Measurements from ENCODE around the gene GSDME. TPM values are rescaled to one million over a fixed set of nuclear protein-coding genes. Genes with fewer than 3 reads are reported as not detected.
"Not testable (repeated sequence)": the region's sequence is repeated elsewhere in the genome, so short reads cannot be mapped to it uniquely, and the experiment has no call there.

The GSDME gene
- 10 to 100 TPM; 12.4 to 40.1 (median 20.5) TPM for total RNA-seq

DNA sequence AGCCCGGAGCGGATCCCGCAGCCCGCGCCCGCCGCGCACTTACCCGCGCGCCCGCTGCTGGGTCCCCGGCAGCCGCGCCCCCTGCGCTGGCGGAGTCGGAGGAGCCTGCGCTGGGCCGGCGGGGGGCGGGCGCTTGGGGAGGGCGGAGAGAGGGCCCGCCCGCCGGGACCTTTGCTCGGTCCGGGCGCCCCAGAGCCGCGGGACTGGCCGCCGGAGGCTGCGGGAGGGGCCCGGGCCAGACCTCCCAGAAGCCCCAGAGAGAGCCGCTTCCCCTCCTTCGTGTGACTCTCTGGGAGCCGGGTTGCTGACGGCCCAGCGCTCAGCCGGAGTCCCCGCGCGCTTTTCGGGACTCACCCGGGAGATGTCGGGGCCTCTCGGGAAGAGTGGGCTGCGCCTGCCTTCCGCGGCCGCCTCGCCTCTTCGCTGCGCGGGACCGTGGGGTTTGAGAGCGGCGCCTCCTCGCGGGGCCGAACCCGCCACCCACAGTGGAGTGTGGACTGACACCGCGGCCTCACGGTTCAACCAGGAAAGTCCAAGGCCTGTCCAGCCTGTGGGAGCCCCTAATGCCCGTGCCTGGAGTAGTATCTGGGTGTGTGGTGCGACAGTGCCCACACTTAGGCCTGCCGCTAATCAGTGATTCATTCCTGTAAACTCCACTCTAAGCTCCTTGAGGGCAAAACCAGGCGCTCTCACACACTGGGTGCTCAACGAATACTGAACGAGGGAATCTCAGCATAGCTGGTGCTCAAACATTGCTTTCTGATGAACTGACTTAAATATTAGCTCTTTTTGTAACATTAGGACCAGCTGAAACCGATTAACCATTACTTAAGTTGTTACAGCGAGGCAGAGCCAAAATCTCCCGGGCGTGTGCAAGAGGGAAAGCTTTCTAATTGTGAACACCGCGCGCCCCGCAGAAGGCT lies at the start of gene GSDME:
Gene GSDME, minus strand, starts transcription at position 112 of the 923 bp plus-strand sequence. CDS start 7,690 bp downstream, outside the sequence.
- in situ Hi-C loops (cut with MboI; ENCODE audit: low pct_unique_long_range_greater_than_20kb in 2 of 9, low sequenced_read_pairs in 9 of 9, unreplicated experiment in 9 of 9), result no loop called here
- ATAC-seq (replicated peaks in 6 of 8), result peak; percentile 83 to 91 (median 86)
- H3K4me1 ChIP-seq (replicated peaks in 1 of 2), result peaks cover 12 to 15% of the 10 kb centered on the region in 2 donors
- peak within 1 kb of the TSS; percentile 48 to 62 (median 61) for H3K4me3 ChIP-seq
- H3K27ac ChIP-seq, result peak within 1 kb of the TSS; percentile 65 to 72
- WGBS, 10 experiments, result 2 to 100% (median 23%) methylated on average over 1 to 20 of the region's 81 CpGs; no CpG with 5 or more reads in 2 of the 10 experiments

- H3K4me3 ChIP-seq, result no peak overlapping the region
- peaks cover 0 to 13% of the 10 kb centered on the region in 2 donors for H3K4me1 ChIP-seq (replicated peaks in 1 of 2)
- WGBS, 10 experiments, result 42 to 92% (median 80%) methylated on average over 2 to 5 of the region's 5 CpGs
- ATAC-seq (replicated peaks in 6 of 8), result peak in 3 of 8 experiments; percentile 4 to 45 (median 5)
- in situ Hi-C loops (cut with MboI; ENCODE audit: low pct_unique_long_range_greater_than_20kb in 2 of 9, low sequenced_read_pairs in 9 of 9, unreplicated experiment in 9 of 9), result loop anchor here in 8 of 9 experiments (10.0 to 25.0 kb wide), 2 partner anchors 283 to 285 kb away; no protein-coding TSS in a partner anchor
- H3K27ac ChIP-seq, result no peak overlapping the region
Measured at GRCh38 chr7:24802300-24802699, 45.0 kb upstream of the GSDME start.

DNA sequence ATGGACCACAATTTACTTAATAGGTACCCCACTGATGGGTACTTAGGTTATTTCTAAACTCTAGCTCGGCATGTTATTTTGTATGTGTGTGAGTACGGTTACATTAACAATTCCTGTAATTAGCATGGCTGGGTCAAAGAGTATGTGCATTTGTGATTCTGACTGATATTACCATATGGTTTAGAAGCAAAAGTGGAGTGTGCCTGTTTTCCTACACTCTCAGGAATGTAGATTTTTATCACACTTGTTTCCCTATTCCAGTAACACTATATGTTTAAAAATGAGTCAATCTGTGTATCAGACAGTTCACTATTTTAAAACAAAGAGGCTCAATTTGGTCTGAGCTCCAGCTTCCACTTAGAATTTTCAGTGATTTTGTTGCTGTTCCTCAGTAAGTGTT lies 44.6 kb upstream of the GSDME start:
- Histone ChIP-seq H3K4me3 (no peak overlapping the region), H3K4me1 (replicated peaks in 1 of 2) (peaks cover 0 to 13% of the 10 kb centered on the region in 2 donors), H3K27ac (no peak overlapping the region)
- ATAC-seq (replicated peaks in 6 of 8), result peak in 3 of 8 experiments; percentile 91 to 96 (median 93)
- in situ Hi-C loops (cut with MboI; ENCODE audit: low pct_unique_long_range_greater_than_20kb in 2 of 9, low sequenced_read_pairs in 9 of 9, unreplicated experiment in 9 of 9), result loop anchor here in 8 of 9 experiments (10.0 to 25.0 kb wide), 2 partner anchors 283 to 285 kb away; no protein-coding TSS in a partner anchor
- 0 to 100% (median 85%) methylated on average over 1 to 2 of the region's 2 CpGs; no CpG with 5 or more reads in 4 of the 10 experiments for WGBS, 10 experiments

DNA sequence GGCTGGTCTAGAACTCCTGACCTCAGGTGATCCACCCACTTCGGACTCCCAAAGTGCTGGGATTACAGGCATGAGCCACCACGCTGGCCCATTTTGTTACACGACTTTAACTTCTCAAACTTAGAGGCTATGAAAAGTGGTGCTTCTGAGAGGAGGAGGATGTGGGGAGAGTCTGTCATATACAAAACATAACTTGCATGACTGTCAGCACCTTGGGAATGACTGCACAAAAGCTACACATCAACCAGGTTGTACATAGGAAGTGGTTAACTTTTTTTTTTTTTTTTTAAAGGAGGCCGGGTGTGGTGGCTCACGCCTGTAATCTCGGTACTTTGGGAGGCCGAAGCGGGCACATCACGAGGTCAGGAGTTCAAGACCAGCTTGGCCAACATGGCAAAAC lies 43.4 kb upstream of the GSDME start:
- 68 to 100% (median 100%) methylated on average over 1 to 7 of the region's 9 CpGs for WGBS, 10 experiments
- no peak overlapping the region for H3K4me3 ChIP-seq
- in situ Hi-C loops (cut with MboI; ENCODE audit: low pct_unique_long_range_greater_than_20kb in 2 of 9, low sequenced_read_pairs in 9 of 9, unreplicated experiment in 9 of 9), result loop anchor here in 8 of 9 experiments (10.0 to 25.0 kb wide), 2 partner anchors 284 to 287 kb away; no protein-coding TSS in a partner anchor
- ATAC-seq (replicated peaks in 6 of 8), result no peak
- no peak overlapping the region for H3K27ac ChIP-seq
- peaks cover 0 to 13% of the 10 kb centered on the region in 2 donors for H3K4me1 ChIP-seq (replicated peaks in 1 of 2)

- H3K4me3 ChIP-seq, result no peak overlapping the region
- ATAC-seq (replicated peaks in 6 of 8), result no peak
- H3K4me1 ChIP-seq (replicated peaks in 1 of 2), result peaks cover 0 to 13% of the 10 kb centered on the region in 2 donors
- no peak overlapping the region for H3K27ac ChIP-seq
- WGBS, 10 experiments, result 87 to 100% (median 96%) methylated on average over 2 to 6 of the region's 6 CpGs; no CpG with 5 or more reads in 1 of the 10 experiments
- in situ Hi-C loops (cut with MboI; ENCODE audit: low pct_unique_long_range_greater_than_20kb in 2 of 9, low sequenced_read_pairs in 9 of 9, unreplicated experiment in 9 of 9), result loop anchor here in 8 of 9 experiments (10.0 to 25.0 kb wide), 2 partner anchors 285 to 287 kb away; no protein-coding TSS in a partner anchor
Measured at GRCh38 chr7:24800073-24800472, 42.8 kb upstream of the GSDME start.

DNA sequence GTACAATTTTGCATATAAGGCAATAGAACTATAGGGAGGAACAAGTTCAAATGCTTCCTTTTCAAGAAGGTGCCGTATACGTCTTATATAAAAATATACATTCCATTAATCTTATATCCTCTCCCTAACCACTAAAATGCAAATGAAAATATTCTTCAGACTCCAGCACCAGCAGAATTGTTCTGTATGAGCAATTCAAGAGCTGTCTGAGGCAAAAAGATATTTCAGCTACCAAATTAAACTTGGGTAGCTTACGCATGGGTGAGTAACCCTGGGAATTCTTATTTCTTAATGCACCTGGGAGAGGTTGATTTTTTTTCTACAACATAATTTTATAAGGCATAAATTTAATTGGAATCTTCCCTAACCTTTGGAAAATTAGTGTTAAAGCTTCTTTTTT lies 42.2 kb upstream of the GSDME start:
- Histone ChIP-seq H3K4me1 (replicated peaks in 1 of 2) (peaks cover 0 to 13% of the 10 kb centered on the region in 2 donors), H3K4me3 (no peak overlapping the region), H3K27ac (no peak overlapping the region)
- in situ Hi-C loops (cut with MboI; ENCODE audit: low pct_unique_long_range_greater_than_20kb in 2 of 9, low sequenced_read_pairs in 9 of 9, unreplicated experiment in 9 of 9), result no loop called here
- no peak for ATAC-seq (replicated peaks in 6 of 8)
- WGBS, 10 experiments, result 35 to 100% (median 89%) methylated on average over 1 to 3 of the region's 3 CpGs; no CpG with 5 or more reads in 1 of the 10 experiments

- ATAC-seq (replicated peaks in 6 of 8), result no peak
- WGBS, 10 experiments, result 34 to 90% (median 67%) methylated on average over 2 to 4 of the region's 4 CpGs; no CpG with 5 or more reads in 1 of the 10 experiments
- peaks cover 0 to 13% of the 10 kb centered on the region in 2 donors for H3K4me1 ChIP-seq (replicated peaks in 1 of 2)
- in situ Hi-C loops (cut with MboI; ENCODE audit: low pct_unique_long_range_greater_than_20kb in 2 of 9, low sequenced_read_pairs in 9 of 9, unreplicated experiment in 9 of 9), result no loop called here
- H3K27ac ChIP-seq, result no peak overlapping the region
- H3K4me3 ChIP-seq, result no peak overlapping the region
Measured at GRCh38 chr7:24798261-24798660, 41.0 kb upstream of the GSDME start.

DNA sequence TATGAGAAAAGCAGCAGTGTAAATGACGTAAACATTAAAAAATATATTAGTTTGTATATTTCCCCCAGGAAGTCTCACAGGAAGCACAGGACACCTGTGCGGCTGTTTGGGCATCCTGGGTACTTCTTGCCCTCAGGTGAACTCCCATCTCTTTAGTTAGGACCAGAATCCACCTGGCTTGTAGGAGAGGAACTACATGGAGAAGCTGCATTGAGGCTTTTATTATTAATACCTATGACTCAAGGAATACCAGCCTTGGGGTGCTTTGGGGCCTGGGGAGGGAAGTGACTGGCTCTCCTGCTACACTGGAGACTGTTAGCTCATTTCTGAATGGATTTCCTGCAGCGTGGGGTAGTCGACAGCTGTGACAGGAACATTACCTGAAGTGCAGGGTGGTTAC lies 40.0 kb upstream of the GSDME start:
- no peak overlapping the region for H3K27ac ChIP-seq
- no peak overlapping the region for H3K4me3 ChIP-seq
- 80 to 100% (median 95%) methylated on average over 1 to 4 of the region's 4 CpGs for WGBS, 10 experiments
- peaks cover 0 to 13% of the 10 kb centered on the region in 2 donors for H3K4me1 ChIP-seq (replicated peaks in 1 of 2)
- no peak for ATAC-seq (replicated peaks in 6 of 8)
- in situ Hi-C loops (cut with MboI; ENCODE audit: low pct_unique_long_range_greater_than_20kb in 2 of 9, low sequenced_read_pairs in 9 of 9, unreplicated experiment in 9 of 9), result no loop called here

DNA sequence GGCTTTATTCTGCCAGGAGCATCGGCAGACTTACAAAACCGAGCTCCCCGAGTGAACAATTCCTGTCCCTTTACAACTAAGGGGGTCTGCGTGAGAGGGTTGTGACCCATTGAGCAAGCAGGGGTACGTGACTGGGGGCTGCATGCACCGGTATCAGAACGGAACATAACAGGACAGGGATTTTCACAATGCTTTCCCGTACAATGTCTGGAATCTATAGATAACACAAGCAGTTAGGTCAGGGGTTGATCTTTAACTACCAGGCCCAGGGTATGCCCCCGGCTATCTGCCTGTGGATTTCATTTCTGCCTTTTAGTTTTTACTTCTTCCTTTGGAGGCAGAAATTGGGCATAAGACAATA lies 38.1 kb upstream of the GSDME start:
- Histone ChIP-seq H3K27ac (no peak overlapping the region), H3K4me1 (replicated peaks in 1 of 2) (peaks cover 0 to 13% of the 10 kb centered on the region in 2 donors), H3K4me3 (no peak overlapping the region)
- 90 to 100% (median 97%) methylated on average over 1 to 6 of the region's 9 CpGs; no CpG with 5 or more reads in 1 of the 10 experiments for WGBS, 10 experiments
- ATAC-seq (replicated peaks in 6 of 8), result no peak
- in situ Hi-C loops (cut with MboI; ENCODE audit: low pct_unique_long_range_greater_than_20kb in 2 of 9, low sequenced_read_pairs in 9 of 9, unreplicated experiment in 9 of 9), result no loop called here

- H3K4me1 ChIP-seq (replicated peaks in 1 of 2), result peaks cover 0 to 13% of the 10 kb centered on the region in 2 donors
- H3K27ac ChIP-seq; ATAC-seq (replicated peaks in 6 of 8); H3K4me3 ChIP-seq; in situ Hi-C loops (cut with MboI; ENCODE audit: low pct_unique_long_range_greater_than_20kb in 2 of 9, low sequenced_read_pairs in 9 of 9, unreplicated experiment in 9 of 9): not testable (repeated sequence)
- 67 to 100% (median 97%) methylated on average over 1 to 20 of the region's 22 CpGs; no CpG with 5 or more reads in 2 of the 10 experiments for WGBS, 10 experiments
Measured at GRCh38 chr7:24794751-24795406, 37.6 kb upstream of the GSDME start.

- whole genome bisulfite sequencing, 10 experiments, result 73 to 89% (median 87%) methylated on average over 3 to 8 of the region's 9 CpGs; no CpG with 5 or more reads in 1 of the 10 experiments
- ATAC-seq (replicated peaks in 6 of 8), result peak in 1 of 8 experiments; percentile 46
- Histone ChIP-seq H3K4me1 (replicated peaks in 1 of 2) (peaks cover 0 to 13% of the 10 kb centered on the region in 2 donors), H3K27ac (no peak overlapping the region), H3K4me3 (no peak overlapping the region)
- in situ Hi-C loops (cut with MboI; ENCODE audit: low pct_unique_long_range_greater_than_20kb in 2 of 9, low sequenced_read_pairs in 9 of 9, unreplicated experiment in 9 of 9), result no loop called here
Measured at GRCh38 chr7:24793982-24794648, 36.9 kb upstream of the GSDME start.

DNA sequence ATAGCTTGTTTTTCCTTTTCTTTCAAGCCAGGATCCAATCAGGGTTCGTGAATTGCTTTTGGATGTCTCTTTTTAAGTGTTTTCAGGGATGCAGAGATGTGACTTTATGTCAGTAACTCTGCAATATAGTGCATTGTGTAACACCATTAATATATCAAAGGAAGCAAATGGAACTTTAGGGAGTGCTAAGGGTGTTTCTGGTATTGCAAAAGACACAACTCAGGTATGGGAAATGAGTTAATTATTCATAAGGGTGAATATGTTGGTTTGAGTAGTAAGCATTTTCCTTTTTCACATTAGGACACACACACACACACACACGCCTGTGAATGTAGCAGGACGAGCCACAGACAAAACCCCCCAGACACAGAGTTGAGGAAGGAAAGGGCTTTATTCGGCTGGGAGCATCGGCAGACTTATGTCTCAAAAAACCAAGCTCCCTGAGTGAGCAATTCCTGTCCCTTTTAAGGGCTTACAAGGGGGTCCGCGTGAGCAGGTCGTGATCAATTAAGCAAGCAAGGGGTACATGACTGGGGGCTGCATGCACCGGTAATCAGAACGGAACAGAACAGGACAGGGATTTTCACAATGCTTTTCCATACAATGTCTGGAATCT lies 31.8 kb upstream of the GSDME start:
- Histone ChIP-seq H3K27ac (no peak overlapping the region), H3K4me1 (replicated peaks in 1 of 2) (no peaks in the 10 kb centered on the region), H3K4me3 (no peak overlapping the region)
- no peak for ATAC-seq (replicated peaks in 6 of 8)
- WGBS, 10 experiments, result 0 to 100% (median 92%) methylated on average over 1 to 5 of the region's 10 CpGs; no CpG with 5 or more reads in 3 of the 10 experiments
- in situ Hi-C loops (cut with MboI; ENCODE audit: low pct_unique_long_range_greater_than_20kb in 2 of 9, low sequenced_read_pairs in 9 of 9, unreplicated experiment in 9 of 9), result no loop called here

Data from motor neuron (in vitro differentiated cells).